DND-41 (cell line): Measurements from ENCODE around the gene JUND.

Source experiments
- ATAC-seq: fragments of 200-7000 bp; cut with Tn5 transposase; 3 replicates; pipeline ENCODE4 v1.9.1; 2021; ENCODE audit warnings: low read depth; ENCODE audit not compliant: insufficient read depth
- DNase-seq: peaks from one replicate; pipeline ENCODE4 v3.0.0-alpha.2; 2020
- H2AFZ ChIP-seq: 2 replicates; pipeline ENCODE4 v1.6.0; 2012; ENCODE audit warnings: low read depth, low read length
- H3K27ac ChIP-seq: 2 replicates; pipeline ENCODE4 v1.5.1; 2012; ENCODE audit warnings: low read length, inconsistent platforms
- H3K27me3 ChIP-seq: fragments of 200-600 bp; sonication (generic); 2 replicates; pipeline ENCODE4 v1.6.0; 2012; ENCODE audit warnings: low read length, mild to moderate bottlenecking, inconsistent platforms; ENCODE audit not compliant: insufficient read depth, poor library complexity
- H3K36me3 ChIP-seq: 2 replicates; pipeline ENCODE4 v1.5.1; 2012; ENCODE audit warnings: low read length, inconsistent platforms; ENCODE audit not compliant: insufficient read depth
- H3K4me1 ChIP-seq: 2 replicates; pipeline ENCODE4 v1.5.1; 2012; ENCODE audit warnings: mild to moderate bottlenecking, low read length; ENCODE audit not compliant: insufficient read depth
- H3K4me2 ChIP-seq: 2 replicates; pipeline ENCODE4 v1.6.0; 2012; ENCODE audit warnings: mild to moderate bottlenecking, moderate library complexity, low read length, inconsistent platforms; ENCODE audit not compliant: insufficient read depth
- H3K4me3 ChIP-seq, 2 experiments: fragments of 200-600 bp in 1 of 2; shearing (Covaris generic) in 1 of 2; 2 replicates each; pipeline ENCODE4 v1.5.1; 2012 to 2016; ENCODE audit warnings: inconsistent platforms in 2 of 2, low read length in 2 of 2, mild to moderate bottlenecking in 2 of 2, low read depth in 1 of 2, moderate library complexity in 1 of 2
- H3K79me2 ChIP-seq: 2 replicates; pipeline ENCODE4 v1.6.0; 2012; ENCODE audit warnings: low read length, inconsistent platforms; ENCODE audit not compliant: insufficient read depth
- H3K9ac ChIP-seq: 2 replicates; pipeline ENCODE4 v1.6.0; 2012; ENCODE audit warnings: low read depth, mild to moderate bottlenecking, inconsistent platforms, low read length, moderate library complexity
- H3K9me3 ChIP-seq: 2 replicates; pipeline ENCODE4 v1.5.1; 2012; ENCODE audit warnings: low read length, moderate library complexity, mild to moderate bottlenecking, inconsistent platforms; ENCODE audit not compliant: insufficient read depth, severe bottlenecking
- H4K20me1 ChIP-seq: 2 replicates; pipeline ENCODE4 v1.6.0; 2012; ENCODE audit warnings: low read length; ENCODE audit not compliant: insufficient read depth
- EZH2 ChIP-seq: IDR thresholded peaks from 3 replicates; pipeline ENCODE4 v1.6.1; 2012; ENCODE audit warnings: borderline replicate concordance, low read depth, mild to moderate bottlenecking, moderate library complexity, low read length, inconsistent platforms; ENCODE audit not compliant: severe bottlenecking
- TF ChIP-seq, protein P1 (sequence below): IDR thresholded peaks from 2 replicates; pipeline ENCODE4 v1.5.1; 2012; ENCODE audit warnings: borderline replicate concordance, low read length, moderate library complexity, mild to moderate bottlenecking; ENCODE audit not compliant: poor library complexity, severe bottlenecking; ENCODE audit errors: extremely low read depth

Gene JUND

DNA sequence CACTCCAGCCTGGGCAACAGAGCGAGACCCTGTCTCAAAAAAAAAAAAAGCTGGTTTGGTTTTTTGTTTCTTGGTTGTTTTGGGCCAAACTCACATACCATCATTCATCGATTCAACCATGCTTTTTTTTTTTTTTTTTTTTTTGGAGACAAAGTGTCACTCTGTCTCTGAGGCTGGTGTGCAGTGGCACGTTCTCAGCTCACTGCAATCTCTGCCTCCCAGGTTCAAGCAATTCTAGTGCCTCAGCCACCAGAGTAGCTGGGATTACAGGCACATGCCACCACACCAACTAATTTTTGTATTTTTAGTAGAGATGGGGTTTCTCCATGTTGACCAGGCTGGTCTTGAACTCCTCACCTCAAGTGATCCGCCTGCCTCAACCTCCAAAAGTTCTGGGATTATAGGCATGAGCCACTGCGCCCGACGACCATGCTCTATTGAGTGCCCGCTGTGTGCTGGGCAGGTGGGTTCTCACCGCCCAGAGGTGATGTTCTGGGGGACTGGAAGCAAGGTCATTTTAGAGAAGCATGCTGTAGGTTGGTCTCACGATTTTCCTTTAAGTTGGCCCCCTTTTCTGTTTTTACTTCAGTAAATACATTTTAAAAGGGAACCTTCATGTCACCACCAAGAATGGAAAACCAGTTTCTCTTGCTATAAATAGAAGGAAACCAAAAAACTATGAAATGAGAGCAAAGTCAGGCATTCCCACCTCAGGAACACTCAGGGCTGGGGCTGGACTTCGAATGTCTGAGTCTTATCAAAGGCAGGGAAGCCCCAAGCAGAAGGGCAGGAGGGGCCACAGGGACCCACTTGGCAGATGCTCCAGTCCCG is 8.3 kb upstream of the JUND start:
- Histone ChIP-seq H4K20me1 (no peaks in the 10 kb centered on the region), H3K79me2 (no peaks in the 10 kb centered on the region), H3K9ac (no peak overlapping the region; the same call in 1 of the 2 replicates), H3K4me2 (peak overlapping the region; percentile 27; the same call in 1 of the 2 replicates), H2AFZ (no peak overlapping the region), H3K9me3 (no peaks in the 10 kb centered on the region), H3K36me3 (no peaks in the 10 kb centered on the region), H3K27me3 (no peaks in the 10 kb centered on the region), H3K27ac (peak overlapping the region; percentile 69), H3K4me1 (peaks cover 43% of the 10 kb centered on the region), H3K4me3 (no peak overlapping the region)
- ATAC-seq (no peak), DNase-seq (no peak)
- TF ChIP-seq, protein P1, sequence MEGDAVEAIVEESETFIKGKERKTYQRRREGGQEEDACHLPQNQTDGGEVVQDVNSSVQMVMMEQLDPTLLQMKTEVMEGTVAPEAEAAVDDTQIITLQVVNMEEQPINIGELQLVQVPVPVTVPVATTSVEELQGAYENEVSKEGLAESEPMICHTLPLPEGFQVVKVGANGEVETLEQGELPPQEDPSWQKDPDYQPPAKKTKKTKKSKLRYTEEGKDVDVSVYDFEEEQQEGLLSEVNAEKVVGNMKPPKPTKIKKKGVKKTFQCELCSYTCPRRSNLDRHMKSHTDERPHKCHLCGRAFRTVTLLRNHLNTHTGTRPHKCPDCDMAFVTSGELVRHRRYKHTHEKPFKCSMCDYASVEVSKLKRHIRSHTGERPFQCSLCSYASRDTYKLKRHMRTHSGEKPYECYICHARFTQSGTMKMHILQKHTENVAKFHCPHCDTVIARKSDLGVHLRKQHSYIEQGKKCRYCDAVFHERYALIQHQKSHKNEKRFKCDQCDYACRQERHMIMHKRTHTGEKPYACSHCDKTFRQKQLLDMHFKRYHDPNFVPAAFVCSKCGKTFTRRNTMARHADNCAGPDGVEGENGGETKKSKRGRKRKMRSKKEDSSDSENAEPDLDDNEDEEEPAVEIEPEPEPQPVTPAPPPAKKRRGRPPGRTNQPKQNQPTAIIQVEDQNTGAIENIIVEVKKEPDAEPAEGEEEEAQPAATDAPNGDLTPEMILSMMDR: no peak
- TF ChIP-seq EZH2: no peak

DNA sequence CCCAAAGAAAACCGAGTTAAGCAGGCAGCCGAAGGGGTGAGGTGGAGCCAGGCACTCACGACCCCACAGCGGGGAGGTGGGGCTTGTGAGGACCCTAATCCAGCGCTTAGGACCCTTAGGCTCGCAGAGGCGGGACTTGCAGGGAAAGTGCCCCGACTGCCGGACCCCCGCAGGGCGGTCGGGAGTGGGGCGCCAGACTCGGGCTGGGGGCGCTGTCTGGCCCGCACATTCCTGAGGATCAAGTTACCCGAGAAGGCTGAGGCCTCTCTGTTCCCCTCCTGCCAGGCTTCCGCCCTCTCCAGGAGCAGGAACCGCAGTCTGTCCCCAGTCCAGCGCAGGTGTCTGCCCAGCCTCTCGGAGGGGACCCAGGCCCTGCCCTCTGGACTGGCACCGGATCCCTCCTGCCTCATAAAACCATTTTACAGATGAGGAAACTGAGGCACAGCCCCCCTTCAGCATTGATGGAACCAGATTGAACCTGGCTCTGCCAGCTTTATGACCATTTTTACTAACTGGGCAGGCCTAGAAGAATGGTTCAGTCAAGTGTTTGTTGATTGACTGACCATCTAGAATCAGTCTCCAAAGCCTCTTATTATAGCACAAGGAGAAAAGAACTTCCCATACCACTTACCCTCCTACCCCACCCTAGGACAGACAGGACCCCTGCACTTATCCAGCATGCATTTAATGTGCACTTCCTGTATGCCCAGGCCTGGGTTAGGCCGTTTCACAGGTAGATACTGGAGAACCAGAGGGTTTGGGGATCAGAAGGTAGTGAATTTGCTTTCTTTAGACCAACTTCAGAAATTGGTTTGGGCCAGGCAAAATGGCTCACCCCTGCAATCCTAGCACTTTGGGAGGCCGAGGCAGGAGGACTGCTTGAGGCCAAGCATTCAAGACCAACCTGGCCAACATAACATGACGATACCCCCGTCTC is 6.7 kb upstream of the JUND start:
- DNase-seq (no peak), ATAC-seq (no peak)
- no peak for TF ChIP-seq EZH2
- TF ChIP-seq, protein P1: no peak
- Histone ChIP-seq H3K27me3 (no peaks in the 10 kb centered on the region), H4K20me1 (no peaks in the 10 kb centered on the region), H3K4me2 (no peak overlapping the region), H3K79me2 (no peaks in the 10 kb centered on the region), H3K9ac (no peak overlapping the region), H2AFZ (no peak overlapping the region), H3K4me1 (peaks cover 41% of the 10 kb centered on the region), H3K36me3 (no peaks in the 10 kb centered on the region), H3K9me3 (no peaks in the 10 kb centered on the region), H3K27ac (no peak overlapping the region), H3K4me3 (no peak overlapping the region)

DNA sequence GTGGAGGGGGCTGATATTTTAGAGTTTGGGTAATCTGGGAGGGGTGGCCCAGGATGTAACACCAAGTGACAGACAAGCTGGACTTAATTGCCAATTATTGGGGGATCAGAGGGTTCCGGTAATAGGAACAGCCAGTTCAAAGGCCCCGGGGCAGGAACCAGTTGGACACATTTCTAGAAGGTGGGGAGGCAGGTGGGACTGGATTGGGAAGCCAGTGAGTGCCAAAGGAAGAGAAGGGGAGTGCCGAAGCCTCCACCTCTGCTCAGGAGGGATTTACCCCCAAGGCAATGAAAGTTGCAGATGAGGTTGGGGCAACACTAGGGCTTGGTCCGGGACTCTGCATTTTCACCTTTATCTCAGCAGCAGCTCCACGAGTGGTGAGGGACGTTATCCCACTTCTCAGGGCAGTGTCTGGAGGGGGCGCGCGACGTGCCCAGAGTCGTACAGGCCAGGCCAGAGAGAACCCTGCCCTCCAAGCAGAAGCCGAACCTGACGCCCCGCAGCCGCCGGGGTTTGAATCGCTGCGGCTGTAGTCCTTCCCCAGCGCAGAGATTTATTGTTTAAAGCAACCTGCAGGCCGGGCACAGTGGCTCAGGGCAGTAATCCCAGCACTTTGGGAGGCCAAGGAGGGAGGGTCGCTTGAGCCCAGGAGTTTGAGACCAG is 5.7 kb upstream of the JUND start:
- TF ChIP-seq, protein P1: no peak
- TF ChIP-seq EZH2: no peak
- Histone ChIP-seq H3K4me1 (peaks cover 39% of the 10 kb centered on the region), H3K27me3 (no peaks in the 10 kb centered on the region), H3K27ac (no peak overlapping the region), H3K9ac (no peak overlapping the region), H2AFZ (no peak overlapping the region), H3K4me3 (no peak overlapping the region), H3K79me2 (no peaks in the 10 kb centered on the region; the same call in 1 of the 2 replicates), H3K9me3 (no peaks in the 10 kb centered on the region), H3K36me3 (no peaks in the 10 kb centered on the region), H4K20me1 (no peaks in the 10 kb centered on the region), H3K4me2 (no peak overlapping the region)
- DNase-seq: no peak
- no peak for ATAC-seq
